GM06990 (cell line): Measurements from ENCODE around the gene ST6GALNAC3.

Source experiments
- DNase-seq: peaks from one replicate; pipeline ENCODE4 v3.0.0-alpha.2; 2011; ENCODE audit not compliant: insufficient read length; ENCODE audit errors: extremely low read depth
- H3K27me3 ChIP-seq: replicated peaks from 2 replicates; pipeline ENCODE4 v1.6.0; 2011; ENCODE audit warnings: low read length; ENCODE audit not compliant: control insufficient read depth, insufficient read depth
- H3K36me3 ChIP-seq: 2 replicates; pipeline ENCODE4 v1.5.1; 2011; ENCODE audit warnings: low read length; ENCODE audit not compliant: control insufficient read depth, insufficient read depth
- H3K4me3 ChIP-seq: replicated peaks from 2 replicates; pipeline ENCODE4 v1.5.1; 2011; ENCODE audit warnings: low read depth, mild to moderate bottlenecking, control low read depth, low read length
- CTCF ChIP-seq: IDR thresholded peaks from 2 replicates; pipeline ENCODE4 v1.5.1; 2011; ENCODE audit warnings: low read length, control low read depth, mild to moderate bottlenecking, inconsistent platforms; ENCODE audit not compliant: insufficient read depth, poor library complexity, severe bottlenecking

The ST6GALNAC3 gene

GRCh38 chr1:76190749-76191424 lies 116.3 kb downstream of the ST6GALNAC3 start:
- H3K27me3 ChIP-seq, result no peaks in the 10 kb centered on the region
- DNase-seq, result peak; percentile 1
- H3K36me3 ChIP-seq, result no peaks in the 10 kb centered on the region

GRCh38 chr1:76191561-76191960 lies 117.0 kb downstream of the ST6GALNAC3 start:
- DNase-seq, result no peak
- no peak overlapping the region for H3K4me3 ChIP-seq
- H3K36me3 ChIP-seq, result no peaks in the 10 kb centered on the region
- TF ChIP-seq CTCF, result no peak
- H3K27me3 ChIP-seq, result no peaks in the 10 kb centered on the region

More at GRCh38 chr1:76190749-76191424, 116.3 kb downstream of the ST6GALNAC3 start:
- no peak overlapping the region for H3K4me3 ChIP-seq
- no peak for TF ChIP-seq CTCF

- H3K36me3 ChIP-seq, result no peaks in the 10 kb centered on the region
- H3K4me3 ChIP-seq, result no peak overlapping the region
- no peaks in the 10 kb centered on the region for H3K27me3 ChIP-seq
- no peak for DNase-seq
- TF ChIP-seq CTCF, result no peak
These were observed 123.9 kb downstream of the ST6GALNAC3 start for GRCh38 chr1:76198452-76198851.

- no peaks in the 10 kb centered on the region for H3K36me3 ChIP-seq
- no peak for DNase-seq
- no peak overlapping the region for H3K4me3 ChIP-seq
These were observed 128.1 kb downstream of the ST6GALNAC3 start for GRCh38 chr1:76202670-76203069.

GRCh38 chr1:76203127-76203526 lies 128.6 kb downstream of the ST6GALNAC3 start:
- no peak for DNase-seq
- no peak for TF ChIP-seq CTCF
- H3K36me3 ChIP-seq, result no peaks in the 10 kb centered on the region
- H3K27me3 ChIP-seq, result no peaks in the 10 kb centered on the region
- H3K4me3 ChIP-seq, result no peak overlapping the region

More at GRCh38 chr1:76202670-76203069, 128.1 kb downstream of the ST6GALNAC3 start:
- H3K27me3 ChIP-seq, result no peaks in the 10 kb centered on the region
- no peak for TF ChIP-seq CTCF
